ENCODE measurements around the gene MSLN. TPM values are rescaled to one million over a fixed set of nuclear protein-coding genes. Genes with fewer than 3 reads are reported as not detected.

MSLN gene
- total and polyA plus RNA-seq, 2 experiments from 2014 or later: 0.10 TPM; not detected in 1

DNA sequence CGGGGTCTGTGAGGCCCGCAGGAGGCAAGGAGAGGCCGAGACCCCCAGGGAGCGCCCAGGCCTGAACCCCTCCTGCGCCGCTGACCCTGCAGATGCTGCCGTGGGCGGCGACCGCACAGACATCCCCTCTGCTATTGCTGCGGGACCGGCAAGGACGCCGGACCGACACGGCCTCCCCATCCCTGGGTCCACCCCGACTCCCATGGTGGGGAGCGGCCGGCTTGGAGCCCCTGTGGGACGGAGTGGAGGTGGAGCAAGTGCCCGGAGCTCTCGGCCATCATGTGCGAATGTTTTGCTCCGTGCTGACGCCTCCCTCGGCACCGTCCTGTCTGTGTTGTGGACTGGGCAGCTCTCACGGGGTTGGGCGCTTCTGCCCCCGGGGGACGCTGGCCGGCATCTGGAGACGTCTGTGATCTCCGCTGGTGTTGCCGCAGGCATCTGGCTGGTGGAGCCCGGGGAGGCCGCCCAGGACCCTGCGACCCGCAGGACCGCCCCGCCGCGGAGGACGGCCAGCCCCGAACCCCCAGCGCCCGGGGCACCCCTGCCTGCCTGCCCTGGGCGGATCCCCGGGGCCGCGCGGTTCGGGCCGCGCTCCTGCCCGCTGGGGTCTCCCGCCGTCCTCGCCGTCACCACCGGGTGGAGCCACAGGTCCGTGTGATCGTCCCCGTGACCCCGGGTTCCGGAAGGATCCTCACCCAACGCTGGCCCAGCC lies 52.8 kb downstream of the MSLN start:
- Histone ChIP-seq H3K36me3 (ENCODE audit: insufficient read depth) (no peaks in the 10 kb centered on the region), H3K27ac (ENCODE audit: low read depth) (no peak overlapping the region), H2AFZ (peak overlapping the region; percentile 97), H3K9me2 (ENCODE audit: insufficient read depth) (no peaks in the 10 kb centered on the region), H4K20me1 (replicated peaks; ENCODE audit: insufficient read depth) (peaks cover 3% of the 10 kb centered on the region; the same call in 1 of the 2 replicates), H3K4me1 (ENCODE audit: insufficient read depth) (no peaks in the 10 kb centered on the region), H3K27me3 (ENCODE audit: insufficient read depth) (no peaks in the 10 kb centered on the region; the same call in 1 of the 2 replicates), H3K4me3 (peak overlapping the region; percentile 66), H3K4me2 (peak overlapping the region; percentile 84), H3F3A (replicated peaks; ENCODE audit: low read depth) (peaks cover 8% of the 10 kb centered on the region; the same call in 1 of the 2 replicates), H3K79me2 (replicated peaks; ENCODE audit: insufficient read depth) (peaks cover 4% of the 10 kb centered on the region; the same call in 1 of the 2 replicates)
- H3K4me3 Mint-ChIP-seq: peak overlapping the region; percentile 59
- H3K4me1 Mint-ChIP-seq: peaks cover 6% of the 10 kb centered on the region
- H3K27ac Mint-ChIP-seq: no peak overlapping the region
- no peaks in the 10 kb centered on the region for H3K36me3 Mint-ChIP-seq (ENCODE audit: low read depth)
- no peak for TF ChIP-seq JUNB (IDR thresholded peaks at IDR 0.05; ENCODE audit: unreplicated experiment)
- TF ChIP-seq, protein P1, sequence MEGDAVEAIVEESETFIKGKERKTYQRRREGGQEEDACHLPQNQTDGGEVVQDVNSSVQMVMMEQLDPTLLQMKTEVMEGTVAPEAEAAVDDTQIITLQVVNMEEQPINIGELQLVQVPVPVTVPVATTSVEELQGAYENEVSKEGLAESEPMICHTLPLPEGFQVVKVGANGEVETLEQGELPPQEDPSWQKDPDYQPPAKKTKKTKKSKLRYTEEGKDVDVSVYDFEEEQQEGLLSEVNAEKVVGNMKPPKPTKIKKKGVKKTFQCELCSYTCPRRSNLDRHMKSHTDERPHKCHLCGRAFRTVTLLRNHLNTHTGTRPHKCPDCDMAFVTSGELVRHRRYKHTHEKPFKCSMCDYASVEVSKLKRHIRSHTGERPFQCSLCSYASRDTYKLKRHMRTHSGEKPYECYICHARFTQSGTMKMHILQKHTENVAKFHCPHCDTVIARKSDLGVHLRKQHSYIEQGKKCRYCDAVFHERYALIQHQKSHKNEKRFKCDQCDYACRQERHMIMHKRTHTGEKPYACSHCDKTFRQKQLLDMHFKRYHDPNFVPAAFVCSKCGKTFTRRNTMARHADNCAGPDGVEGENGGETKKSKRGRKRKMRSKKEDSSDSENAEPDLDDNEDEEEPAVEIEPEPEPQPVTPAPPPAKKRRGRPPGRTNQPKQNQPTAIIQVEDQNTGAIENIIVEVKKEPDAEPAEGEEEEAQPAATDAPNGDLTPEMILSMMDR (conservative IDR thresholded peaks at IDR 0.05; ENCODE audit: low read depth in 2 of 2): peak; percentile 64 to 90
- TF ChIP-seq ZNF114 (CRISPR knock-in tag; IDR thresholded peaks at IDR 0.05): no peak
- TF ChIP-seq, protein P2, sequence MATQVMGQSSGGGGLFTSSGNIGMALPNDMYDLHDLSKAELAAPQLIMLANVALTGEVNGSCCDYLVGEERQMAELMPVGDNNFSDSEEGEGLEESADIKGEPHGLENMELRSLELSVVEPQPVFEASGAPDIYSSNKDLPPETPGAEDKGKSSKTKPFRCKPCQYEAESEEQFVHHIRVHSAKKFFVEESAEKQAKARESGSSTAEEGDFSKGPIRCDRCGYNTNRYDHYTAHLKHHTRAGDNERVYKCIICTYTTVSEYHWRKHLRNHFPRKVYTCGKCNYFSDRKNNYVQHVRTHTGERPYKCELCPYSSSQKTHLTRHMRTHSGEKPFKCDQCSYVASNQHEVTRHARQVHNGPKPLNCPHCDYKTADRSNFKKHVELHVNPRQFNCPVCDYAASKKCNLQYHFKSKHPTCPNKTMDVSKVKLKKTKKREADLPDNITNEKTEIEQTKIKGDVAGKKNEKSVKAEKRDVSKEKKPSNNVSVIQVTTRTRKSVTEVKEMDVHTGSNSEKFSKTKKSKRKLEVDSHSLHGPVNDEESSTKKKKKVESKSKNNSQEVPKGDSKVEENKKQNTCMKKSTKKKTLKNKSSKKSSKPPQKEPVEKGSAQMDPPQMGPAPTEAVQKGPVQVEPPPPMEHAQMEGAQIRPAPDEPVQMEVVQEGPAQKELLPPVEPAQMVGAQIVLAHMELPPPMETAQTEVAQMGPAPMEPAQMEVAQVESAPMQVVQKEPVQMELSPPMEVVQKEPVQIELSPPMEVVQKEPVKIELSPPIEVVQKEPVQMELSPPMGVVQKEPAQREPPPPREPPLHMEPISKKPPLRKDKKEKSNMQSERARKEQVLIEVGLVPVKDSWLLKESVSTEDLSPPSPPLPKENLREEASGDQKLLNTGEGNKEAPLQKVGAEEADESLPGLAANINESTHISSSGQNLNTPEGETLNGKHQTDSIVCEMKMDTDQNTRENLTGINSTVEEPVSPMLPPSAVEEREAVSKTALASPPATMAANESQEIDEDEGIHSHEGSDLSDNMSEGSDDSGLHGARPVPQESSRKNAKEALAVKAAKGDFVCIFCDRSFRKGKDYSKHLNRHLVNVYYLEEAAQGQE (IDR thresholded peaks at IDR 0.05; ENCODE audit: unreplicated experiment): no peak
- no peak for TF ChIP-seq NANOG (IDR thresholded peaks at IDR 0.05; ENCODE audit: borderline replicate concordance)
- peak; percentile 41; the same call in 1 of the 2 replicates for TF ChIP-seq POLR2AphosphoS5 (IDR thresholded peaks at IDR 0.05; ENCODE audit: low read depth)
- TF ChIP-seq EZH2phosphoT487 (IDR thresholded peaks at IDR 0.05; ENCODE audit: unreplicated experiment): no peak
- no peak for TF ChIP-seq ZNF331 (CRISPR knock-in tag; IDR thresholded peaks at IDR 0.05; ENCODE audit: low read depth)
- 0 out of 2 replicates have a peak, but pooled peaks have one; percentile 15 for TF ChIP-seq CREB1 (CRISPR knock-in tag; IDR thresholded peaks at IDR 0.05; ENCODE audit: low read depth)
- no peak for TF ChIP-seq EZH2 (IDR thresholded peaks at IDR 0.05; ENCODE audit: low read depth, unreplicated experiment)
- peaks cover 2% of the 10 kb centered on the region; the same call in 2 of the 3 replicates for H3K9me3 Mint-ChIP-seq
- peak; percentile 94 for ATAC-seq
- DNase-seq (ENCODE audit: low spot score): peak; percentile 87
- peaks cover 18% of the 10 kb centered on the region for H3K27me3 Mint-ChIP-seq (ENCODE audit: insufficient read depth, low read depth, poor library complexity)
